SU-DHL-6 (cell line): ENCODE results near the gene PSMC5.

Source experiments
- CTCF ChIP-seq: fragments of 200-600 bp; sonication (generic); IDR thresholded peaks from one replicate; pipeline ENCODE4 v1.5.1; 2017; ENCODE audit warnings: antibody characterized with exemption, mild to moderate bottlenecking, low read length, moderate library complexity; ENCODE audit not compliant: insufficient read depth, poor library complexity, severe bottlenecking
- EZH2phosphoT487 ChIP-seq: fragments of 200-600 bp; sonication (generic), shearing (Covaris generic); conservative IDR thresholded peaks from 2 replicates; pipeline ENCODE4 v1.6.1; 2018; ENCODE audit warnings: mild to moderate bottlenecking, antibody characterized with exemption, low read length, moderate library complexity, mixed read lengths

- no peak for TF ChIP-seq CTCF
- no peak for TF ChIP-seq EZH2phosphoT487
Measured at GRCh38 chr17:63819131-63819530, 8.1 kb upstream of the PSMC5 start.
